Measurements from ENCODE around the gene KIAA1671.

Gene KIAA1671

DNA sequence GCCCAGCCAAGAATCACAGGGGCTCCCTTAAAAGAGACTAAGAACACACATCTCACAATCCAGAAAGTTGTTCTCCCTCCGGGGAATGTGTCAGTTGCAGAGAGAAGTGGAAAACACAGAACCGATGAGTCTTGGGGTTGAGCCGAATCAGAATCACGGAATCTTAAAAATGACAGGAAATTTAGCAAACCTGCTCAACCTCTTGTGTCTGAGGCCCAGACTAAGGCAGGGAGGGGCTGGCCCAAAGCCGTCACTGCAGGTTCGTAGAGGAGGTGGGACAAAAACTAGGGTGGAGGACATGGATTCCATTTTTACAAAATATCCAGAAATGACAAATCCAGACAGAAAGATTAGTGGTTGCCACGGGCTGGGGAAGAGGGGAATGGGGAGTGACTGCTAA is 63.8 kb downstream of the KIAA1671 start:
- DNase-seq: no peak

DNA sequence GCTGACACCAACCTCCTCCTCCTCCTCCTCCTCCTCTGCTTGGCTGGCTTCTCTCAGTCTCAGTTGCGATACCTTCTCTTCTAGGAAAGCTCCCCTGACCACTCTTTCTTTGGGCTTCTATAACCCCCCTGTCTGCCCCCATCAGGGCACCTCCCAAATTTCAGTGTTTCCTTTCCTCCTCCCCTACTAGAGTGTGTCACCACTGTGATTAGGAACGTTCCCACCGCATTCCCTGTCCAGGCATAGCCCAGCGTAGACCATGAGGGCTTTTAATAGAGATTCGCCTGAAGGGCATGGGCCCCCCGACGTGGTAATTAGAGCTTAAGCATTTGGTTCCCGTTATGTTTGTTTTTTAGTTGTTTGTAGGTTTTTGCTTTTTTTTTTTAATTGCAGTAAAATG is 65.5 kb downstream of the KIAA1671 start:
- DNase-seq: no peak

DNA sequence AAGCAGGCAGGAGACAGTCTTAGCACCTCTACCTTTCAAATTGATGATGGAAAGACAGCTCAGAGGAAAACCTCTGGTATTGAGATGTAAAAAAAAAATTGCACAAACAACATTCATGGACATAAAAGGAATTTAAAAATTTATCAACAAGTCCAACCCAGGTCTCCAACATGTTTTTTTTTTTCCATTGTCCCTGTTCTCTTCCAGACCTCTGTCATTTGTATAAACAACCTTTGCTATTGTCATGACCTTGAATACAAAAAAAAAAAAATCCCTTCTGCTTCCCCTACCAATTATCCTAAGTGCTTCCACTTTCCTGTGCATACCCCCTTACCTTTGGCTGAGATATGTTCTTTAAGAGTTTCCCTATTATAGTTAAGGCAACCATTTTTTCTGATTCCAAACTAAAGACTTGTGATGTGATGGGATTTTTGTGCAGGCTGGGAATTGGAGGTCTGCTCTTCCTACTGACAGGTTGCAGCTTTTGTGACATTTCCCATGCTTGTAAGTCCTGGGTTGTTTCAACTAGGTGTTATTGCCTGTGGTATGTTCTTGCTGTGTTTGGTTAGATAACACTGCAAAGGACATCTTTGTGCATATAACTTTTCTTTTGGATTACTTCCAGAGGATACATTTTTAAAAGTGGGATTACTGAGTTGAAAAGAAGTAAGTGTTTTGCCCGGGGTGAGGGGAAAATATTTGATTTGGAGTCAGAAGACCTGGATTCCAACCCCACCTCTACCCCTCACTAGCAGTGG is 67.1 kb downstream of the KIAA1671 start:
- no peak for DNase-seq

DNA sequence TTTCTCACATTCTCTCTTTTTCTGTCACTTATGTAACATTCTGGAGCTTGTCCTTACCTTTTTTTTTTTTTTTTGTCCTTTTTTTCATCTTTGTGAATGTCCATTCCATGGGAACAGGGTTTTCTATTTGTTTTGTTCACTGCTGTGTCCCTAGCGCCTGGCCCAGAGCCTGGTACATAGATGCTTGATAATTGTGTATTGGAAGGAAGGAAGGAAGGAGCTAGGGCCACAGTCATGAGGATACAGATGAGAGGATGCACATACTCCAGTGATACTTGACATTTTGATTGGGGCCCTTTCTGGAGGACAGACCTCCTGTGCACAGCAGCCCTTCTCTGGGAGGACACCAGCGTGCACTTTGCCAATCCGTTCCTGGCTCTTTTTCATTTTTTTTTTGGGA is 68.9 kb downstream of the KIAA1671 start:
- DNase-seq: no peak

DNA sequence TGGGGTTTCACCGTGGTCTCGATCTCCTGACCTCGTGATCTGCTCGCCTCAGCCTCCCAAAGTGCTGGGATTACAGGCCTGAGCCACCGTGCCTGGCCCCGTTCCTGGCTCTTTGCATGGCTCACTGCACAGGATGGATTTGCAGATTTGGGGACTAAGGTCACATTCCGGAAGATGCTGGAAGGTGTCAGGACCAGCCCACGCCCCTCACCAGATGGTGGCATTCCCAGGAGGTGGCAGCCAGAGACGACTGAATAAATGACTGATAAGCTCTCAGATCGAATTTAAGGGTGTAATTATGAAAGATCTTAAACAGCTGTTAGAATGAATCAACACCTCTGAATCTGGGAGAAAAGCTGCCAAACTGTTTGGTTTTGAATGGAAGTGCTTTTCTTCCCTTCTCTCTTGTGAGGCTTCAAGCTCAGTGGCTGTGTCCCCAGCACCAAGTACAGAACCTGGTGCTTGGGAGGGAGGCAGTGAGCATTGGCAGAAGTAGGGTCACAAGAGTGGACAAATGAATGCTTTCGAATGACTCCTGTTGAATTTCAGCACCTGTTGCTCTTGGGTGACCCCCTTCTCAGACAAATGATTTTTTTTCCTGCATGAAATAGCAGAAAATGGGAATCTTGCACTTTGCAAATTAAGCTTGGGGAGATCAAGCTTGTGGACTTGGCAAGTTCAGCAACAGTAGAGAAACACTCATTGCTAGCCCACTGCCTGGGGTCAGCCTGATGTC is 69.6 kb downstream of the KIAA1671 start:
- DNase-seq: no peak

DNA sequence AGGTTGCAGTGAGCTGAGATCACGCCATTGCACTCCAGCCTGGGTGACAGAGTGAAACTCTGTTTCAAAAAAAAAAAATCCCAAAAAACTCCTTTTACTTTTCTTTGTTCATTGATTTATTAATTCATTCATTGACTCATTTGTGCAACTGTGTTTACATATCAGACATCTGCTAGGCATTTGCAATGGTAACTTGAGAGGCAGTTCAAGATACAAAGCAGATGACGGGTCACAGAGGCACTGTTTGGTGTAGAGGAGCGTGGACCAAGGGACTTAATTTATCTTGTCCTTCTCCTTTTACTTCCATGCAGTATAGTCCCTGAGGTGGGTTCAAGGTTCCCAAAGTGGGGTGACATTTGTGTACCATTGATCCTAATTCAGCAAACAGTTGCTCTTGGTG is 71.4 kb downstream of the KIAA1671 start:
- no peak for DNase-seq

DNA sequence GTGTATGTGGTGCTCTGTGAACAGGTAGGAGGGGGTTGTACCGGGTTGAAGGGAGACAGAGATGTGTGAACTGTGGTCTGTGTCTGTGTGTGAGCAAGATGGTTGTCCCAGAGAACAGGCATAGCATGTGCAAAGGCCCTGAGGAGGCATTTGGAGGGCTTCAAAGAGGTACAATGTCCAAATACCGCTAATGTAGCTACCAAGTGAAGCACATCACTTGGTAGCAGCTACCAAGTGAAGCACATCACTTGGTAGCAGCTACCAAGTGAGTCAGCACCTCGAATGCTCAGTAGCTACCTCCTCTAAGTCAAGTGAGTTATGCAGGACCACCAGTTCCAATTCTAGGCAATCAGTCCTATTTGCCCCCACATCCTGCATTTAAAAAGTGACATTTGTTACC is 72.4 kb downstream of the KIAA1671 start:
- DNase-seq: no peak

DNA sequence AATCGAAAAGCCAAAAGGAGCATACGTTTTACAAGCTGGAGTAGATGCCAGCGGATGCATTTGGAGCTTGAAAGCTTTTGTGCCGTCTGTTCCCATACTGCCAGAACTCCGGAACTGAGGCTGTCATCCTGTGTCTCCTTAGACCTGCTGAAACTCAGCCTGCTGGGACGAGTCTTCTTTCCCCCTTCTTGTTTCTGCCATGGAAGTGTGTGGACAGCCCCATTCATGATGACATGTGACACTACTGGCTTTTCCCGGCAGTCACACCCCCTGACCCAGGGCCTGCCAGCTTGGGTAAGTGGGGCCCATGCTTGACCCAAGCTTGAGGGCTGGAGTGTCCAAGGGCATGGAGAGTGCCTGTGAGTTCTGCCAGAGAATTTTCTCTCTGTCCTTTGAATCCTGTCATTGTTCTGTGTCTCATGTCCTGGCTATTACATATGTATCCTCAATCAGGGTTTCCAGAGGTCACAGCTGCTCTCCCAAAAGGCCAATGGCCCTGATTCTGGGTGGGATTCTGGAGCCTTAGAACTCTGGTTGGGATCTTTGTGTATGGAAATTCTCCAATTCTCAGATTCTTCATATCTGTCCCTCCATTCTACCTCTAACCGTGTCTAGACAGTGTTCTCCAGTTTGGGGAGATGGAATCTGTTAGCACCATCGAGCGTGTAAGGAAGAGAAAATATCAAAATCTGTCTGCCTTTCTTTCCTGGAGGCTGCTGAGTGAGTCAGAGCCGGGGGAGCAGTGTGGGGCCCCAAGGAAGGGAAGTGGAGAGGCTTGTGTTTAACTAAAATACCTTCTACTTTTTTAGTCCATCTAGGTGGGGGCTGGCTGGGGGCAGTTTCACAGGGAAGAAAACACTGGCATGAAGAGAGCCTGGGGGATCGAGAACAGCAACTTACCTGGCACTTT is 73.2 kb downstream of the KIAA1671 start:
- peak; percentile 62 for DNase-seq

DNA sequence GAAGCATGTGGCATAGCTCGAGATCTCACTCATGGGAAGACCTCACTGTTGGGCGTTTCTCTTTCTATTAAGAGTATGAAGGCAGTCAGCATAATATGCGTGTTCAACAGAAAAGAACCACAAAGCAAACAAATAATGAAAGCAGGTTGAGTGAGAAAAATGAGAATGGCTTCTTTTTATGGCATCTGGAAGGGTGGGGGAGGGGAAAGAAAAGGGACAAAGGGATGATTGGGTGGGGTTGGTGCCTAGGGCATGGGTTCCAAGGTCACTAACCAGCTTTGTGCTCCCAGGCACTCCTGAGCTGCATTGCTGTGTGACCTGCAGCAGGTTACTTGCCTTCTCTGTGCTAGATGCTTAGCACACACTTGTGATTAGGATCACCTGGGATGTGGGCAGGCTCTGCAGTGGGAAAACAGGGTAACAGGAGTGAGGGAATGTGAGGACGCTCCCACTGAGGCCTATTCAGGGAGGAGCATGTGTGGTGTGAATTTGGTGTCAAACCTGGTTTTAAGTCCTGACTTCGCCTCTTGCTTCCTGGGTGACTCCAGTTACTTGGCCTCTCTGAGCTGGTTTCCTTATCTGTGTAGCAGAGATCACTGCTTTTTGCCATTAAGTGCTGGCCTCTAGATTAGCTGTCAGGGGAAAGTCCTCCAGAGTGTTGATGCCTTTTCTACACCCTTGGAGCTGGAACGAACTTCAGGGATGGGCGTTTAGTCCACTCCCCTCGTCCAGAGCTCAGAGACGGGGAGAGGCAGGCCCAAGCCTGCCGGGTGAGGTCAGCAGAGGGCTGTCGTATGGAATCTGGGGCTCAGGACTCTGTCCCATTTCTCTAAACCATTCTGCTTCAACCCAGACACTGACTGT is 74.8 kb downstream of the KIAA1671 start:
- DNase-seq: peak; percentile 71

DNA sequence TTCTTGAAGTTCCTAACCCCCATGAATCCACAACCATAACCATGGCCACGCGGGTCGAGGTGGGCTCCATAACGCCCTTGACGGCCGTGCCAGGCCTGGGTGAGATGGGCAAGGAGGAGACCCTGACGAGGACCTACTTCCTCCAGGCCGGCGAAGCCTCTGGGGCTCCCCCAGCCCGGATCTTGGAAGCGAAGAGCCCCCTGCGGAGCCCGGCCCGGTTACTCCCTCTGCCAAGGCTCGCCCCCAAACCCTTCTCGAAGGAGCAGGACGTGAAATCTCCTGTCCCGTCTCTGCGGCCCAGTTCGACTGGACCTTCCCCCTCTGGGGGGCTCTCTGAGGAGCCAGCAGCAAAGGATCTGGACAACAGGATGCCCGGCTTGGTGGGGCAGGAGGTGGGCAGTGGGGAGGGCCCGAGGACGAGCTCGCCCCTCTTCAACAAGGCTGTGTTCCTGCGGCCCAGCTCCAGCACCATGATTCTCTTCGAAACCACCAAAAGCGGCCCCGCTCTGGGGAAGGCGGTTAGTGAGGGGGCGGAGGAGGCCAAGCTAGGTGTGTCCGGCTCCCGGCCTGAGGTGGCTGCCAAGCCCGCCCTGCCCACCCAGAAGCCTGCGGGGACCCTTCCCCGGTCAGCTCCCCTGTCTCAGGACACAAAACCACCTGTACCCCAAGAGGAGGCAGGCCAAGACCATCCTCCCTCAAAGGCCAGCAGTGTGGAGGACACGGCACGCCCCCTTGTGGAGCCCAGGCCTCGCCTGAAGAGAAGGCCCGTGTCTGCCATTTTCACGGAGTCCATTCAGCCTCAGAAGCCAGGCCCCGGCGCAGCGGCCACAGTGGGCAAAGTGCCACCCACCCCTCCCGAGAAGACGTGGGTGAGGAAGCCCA is 75.7 kb downstream of the KIAA1671 start:
- peak; percentile 72 for DNase-seq

DNA sequence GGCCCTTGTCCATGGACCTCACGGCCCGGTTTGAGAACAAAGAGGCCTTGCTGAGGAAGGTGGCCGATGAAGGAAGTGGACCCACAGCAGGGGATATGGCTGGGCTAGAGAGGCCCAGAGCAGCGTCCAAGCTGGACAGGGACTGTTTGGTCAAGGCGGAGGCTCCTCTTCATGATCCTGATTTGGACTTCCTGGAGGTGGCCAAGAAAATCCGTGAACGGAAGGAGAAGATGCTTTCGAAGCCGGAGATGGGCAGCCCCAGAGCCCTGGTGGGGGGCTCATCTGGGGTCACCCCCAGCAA is 76.3 kb downstream of the KIAA1671 start:
- DNase-seq: no peak

DNA sequence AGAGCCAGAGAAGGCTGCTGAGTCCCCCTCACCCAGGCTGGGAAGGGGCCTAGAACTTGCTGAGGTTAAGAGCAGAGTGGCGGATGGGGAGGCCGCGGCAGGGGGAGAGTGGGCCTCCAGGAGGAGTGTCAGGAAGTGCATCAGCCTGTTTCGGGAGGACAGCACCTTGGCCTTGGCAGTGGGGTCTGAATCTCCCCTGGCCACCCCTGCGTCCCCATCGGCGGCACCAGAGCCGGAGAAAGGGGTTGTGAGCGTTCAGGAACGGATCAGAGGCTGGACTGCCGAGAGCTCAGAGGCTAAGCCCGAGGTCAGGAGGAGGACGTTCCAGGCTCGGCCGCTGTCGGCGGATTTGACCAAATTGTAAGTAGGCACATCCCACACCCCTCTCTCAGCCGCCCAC is 76.7 kb downstream of the KIAA1671 start:
- no peak for DNase-seq

DNA sequence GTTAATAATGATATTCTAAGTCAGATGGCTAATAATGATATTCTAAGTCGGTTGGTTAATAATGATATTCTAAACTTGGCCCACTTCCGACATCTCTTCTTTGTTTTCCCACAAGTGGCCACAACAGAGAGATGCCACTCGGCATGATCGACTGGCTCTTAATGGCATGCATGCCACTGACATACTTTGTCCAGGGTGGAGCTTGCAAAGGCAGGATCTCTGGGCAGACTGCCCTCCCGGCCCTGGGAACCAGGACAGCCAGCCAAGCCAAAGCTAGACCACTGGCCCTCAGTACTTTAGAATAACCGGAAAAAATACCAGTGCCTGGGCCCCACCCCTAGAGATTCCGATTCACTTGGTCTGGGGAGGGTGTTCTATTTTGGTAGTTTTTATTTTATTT is 78.1 kb downstream of the KIAA1671 start:
- no peak for DNase-seq

DNA sequence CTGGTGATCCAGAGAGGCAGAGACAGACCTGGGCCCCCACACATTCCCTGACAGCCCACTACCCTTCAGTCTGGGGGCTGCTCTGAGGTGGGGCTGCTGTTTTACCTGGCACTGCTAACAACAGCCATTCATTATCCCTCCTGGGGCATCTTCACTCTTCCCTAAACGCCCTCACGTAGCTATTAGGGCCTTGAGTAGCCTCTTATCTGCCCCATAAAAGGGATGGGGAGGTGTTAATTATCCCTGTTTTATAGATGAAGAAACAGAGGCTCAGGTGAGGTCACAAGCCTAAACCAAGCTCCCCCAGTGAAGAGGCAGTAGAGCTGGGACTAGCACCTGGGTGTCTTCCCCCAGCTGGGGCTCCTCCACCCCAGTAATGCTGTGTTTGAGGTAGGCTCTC is 79.5 kb downstream of the KIAA1671 start:
- no peak for DNase-seq

DNA sequence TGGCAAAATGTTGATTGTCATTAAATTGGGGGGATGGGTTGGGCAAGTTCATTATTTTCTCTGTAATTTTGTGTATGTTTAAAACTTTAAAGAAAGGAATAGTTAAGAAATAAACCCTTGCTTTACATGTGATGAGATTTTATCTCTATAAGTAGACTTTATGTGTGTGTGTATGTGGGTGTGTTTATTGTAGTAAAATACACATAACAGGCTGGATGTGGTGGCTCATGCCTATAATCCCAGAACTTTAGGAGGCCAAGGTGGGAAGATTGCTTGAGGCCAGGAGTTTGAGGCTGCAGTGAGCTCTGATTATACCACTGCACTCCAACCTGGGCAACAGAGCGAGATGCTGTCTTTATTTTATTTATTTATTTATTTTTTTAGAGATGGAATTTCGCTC is 83.2 kb downstream of the KIAA1671 start:
- DNase-seq: no peak

DNA sequence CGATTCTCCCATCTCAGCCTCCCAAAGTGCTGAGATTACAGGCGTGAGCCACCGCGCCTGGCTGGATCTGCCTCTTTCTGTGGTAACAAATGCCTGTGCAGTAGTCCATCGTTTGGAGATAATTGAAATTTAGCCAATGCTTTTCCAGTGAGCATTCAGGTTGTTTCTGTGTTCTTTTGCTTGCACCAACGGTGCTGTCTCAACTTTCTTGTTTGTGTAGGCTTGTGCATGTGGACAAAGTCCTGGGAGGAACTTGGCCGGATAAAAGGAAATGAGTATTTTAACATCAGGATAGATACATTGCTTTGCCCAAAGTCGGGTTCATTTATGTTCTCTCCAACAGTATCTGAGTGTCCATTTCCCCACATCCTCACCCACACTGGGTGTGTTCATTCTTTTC is 85.7 kb downstream of the KIAA1671 start:
- no peak for DNase-seq

DNA sequence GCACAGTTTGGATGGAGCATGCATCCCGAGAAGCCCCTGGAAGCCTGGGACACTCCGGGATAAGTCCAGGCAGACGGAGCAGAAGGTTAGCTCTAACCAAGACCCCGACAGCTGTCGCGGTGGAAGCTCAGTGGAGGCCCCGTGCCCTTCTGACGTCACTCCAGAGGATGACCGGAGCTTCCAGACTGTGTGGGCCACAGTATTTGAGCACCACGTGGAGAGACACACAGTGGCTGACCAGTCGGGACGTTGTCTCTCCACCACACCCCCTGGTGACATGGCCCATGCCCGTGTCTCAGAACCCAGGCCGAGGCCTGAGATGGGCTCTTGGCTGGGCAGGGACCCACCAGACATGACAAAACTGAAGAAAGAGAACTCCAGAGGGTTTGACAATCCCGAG is 86.3 kb downstream of the KIAA1671 start:
- no peak for DNase-seq

DNA sequence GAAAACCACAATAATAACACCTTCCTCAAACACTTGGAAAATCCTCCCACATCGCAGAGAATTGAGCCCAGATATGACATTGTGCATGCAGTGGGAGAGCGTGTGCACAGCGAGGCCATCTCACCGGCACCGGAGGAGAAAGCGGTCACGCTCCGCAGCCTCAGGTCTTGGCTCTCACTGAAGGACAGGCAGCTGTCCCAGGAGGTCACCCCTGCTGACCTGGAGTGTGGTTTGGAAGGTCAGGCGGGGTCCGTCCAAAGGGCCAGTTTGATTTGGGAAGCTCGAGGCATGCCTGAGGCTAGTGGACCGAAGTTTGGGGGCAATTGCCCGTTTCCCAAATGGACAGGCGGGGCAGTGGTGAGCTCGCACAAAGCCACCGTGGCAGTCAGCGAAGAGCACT is 86.7 kb downstream of the KIAA1671 start:
- no peak for DNase-seq

DNA sequence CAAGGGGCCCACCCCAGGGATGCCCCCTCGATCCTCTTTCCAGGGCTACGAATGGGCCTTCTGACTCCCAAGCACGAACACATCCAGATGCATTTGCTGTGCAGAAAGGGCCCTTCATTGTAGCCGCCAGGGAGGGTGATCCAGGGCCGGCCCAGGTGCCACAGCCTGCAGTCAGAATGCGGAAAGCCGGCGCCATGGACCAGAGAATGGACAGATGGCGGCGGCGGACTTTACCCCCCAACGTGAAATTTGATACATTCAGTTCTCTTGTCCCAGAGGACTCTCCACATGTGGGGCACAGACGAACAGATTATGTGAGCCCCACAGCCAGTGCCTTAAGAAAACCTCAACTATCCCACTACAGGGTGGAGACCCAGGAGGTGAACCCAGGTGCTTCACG is 87.2 kb downstream of the KIAA1671 start:
- no peak for DNase-seq

DNA sequence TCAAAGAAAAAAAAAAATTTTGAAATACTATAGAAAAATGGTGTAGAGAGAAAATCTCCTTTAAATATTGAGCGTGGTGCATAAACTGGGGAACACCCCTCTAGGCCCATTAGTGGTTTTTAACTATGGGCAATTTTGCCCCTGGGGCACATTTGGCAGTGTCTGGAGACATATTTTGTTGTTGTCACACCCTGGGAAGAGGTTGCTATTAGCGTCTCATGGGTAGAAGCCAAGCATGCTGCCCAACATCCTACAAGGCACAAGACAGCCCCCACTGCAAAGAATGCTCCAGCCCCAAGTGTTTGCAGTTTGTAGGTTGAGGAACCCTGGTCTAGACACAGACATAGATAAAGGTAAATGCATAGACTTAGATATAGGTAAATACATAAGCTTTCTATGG is 92.6 kb downstream of the KIAA1671 start:
- no peak for DNase-seq

DNA sequence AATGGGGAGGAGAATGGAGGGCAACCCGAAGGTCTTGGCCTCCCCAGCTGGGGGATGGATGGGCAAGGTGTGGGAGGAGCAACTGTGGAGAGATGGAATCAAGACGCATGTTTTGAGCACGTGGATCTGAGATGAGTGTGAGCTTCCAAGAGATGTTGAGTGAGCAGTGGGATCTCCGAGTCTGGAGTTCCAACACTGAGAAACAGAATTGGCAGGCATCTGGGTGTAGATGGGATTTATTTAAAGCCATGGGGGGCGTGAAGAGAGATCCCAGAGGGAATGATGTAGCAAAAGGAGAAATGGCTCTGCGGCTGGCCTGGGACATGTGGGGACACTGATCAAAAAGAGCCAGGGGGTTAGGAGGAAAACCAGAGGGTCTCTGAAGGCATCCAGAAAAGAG is 95.6 kb downstream of the KIAA1671 start:
- no peak for DNase-seq
